Hepatocyte (in vitro differentiated cells): ENCODE data around the gene GNB2.

Experiments used
- EZH2 ChIP-seq: fragments of 200-600 bp; sonication (generic); IDR thresholded peaks from 2 replicates; pipeline ENCODE4 v1.6.1; 2016; ENCODE audit warnings: antibody characterized with exemption, mild to moderate bottlenecking, borderline replicate concordance
- EZH2phosphoT487 ChIP-seq: fragments of 200-600 bp; sonication (generic); IDR thresholded peaks from one replicate; pipeline ENCODE4 v1.6.1; 2018; ENCODE audit warnings: antibody characterized with exemption, mild to moderate bottlenecking, low read depth, moderate library complexity; ENCODE audit not compliant: unreplicated experiment, severe bottlenecking
- TF ChIP-seq, protein P1 (sequence below): fragments of 200-600 bp; sonication (generic); IDR thresholded peaks from 2 replicates; pipeline ENCODE4 v1.5.1; 2016; ENCODE audit warnings: antibody characterized with exemption, mild to moderate bottlenecking; ENCODE audit not compliant: poor library complexity

DNA sequence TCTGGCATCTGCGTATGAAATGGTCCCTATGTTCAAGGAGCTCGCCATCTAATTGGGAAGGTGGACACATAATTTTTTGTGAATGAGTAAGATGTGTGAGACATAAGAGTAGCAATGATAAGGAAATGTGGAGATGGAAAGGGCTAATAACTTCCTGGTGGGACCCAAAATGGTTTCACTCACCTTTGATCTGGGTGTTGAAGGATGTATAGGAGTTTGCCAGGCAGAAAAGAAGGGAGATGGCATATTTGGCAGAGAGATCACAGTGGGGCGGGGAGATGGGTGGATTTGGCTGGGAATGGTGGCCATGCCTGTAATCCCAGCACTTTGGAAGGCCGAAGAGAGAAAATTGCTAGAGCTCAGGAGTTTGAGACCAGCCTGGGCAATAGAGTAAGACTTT is 36.9 kb downstream of the GNB2 start:
- TF ChIP-seq, protein P1, sequence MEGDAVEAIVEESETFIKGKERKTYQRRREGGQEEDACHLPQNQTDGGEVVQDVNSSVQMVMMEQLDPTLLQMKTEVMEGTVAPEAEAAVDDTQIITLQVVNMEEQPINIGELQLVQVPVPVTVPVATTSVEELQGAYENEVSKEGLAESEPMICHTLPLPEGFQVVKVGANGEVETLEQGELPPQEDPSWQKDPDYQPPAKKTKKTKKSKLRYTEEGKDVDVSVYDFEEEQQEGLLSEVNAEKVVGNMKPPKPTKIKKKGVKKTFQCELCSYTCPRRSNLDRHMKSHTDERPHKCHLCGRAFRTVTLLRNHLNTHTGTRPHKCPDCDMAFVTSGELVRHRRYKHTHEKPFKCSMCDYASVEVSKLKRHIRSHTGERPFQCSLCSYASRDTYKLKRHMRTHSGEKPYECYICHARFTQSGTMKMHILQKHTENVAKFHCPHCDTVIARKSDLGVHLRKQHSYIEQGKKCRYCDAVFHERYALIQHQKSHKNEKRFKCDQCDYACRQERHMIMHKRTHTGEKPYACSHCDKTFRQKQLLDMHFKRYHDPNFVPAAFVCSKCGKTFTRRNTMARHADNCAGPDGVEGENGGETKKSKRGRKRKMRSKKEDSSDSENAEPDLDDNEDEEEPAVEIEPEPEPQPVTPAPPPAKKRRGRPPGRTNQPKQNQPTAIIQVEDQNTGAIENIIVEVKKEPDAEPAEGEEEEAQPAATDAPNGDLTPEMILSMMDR, result no peak
- TF ChIP-seq EZH2 (no peak), EZH2phosphoT487 (no peak)
